ENCODE results near the gene ST8SIA1. TPM values are rescaled to one million over a fixed set of nuclear protein-coding genes. Genes with fewer than 3 reads are reported as not detected.

Gene ST8SIA1
- total RNA-seq, 1 experiment from 2014 or later: not detected

DNA sequence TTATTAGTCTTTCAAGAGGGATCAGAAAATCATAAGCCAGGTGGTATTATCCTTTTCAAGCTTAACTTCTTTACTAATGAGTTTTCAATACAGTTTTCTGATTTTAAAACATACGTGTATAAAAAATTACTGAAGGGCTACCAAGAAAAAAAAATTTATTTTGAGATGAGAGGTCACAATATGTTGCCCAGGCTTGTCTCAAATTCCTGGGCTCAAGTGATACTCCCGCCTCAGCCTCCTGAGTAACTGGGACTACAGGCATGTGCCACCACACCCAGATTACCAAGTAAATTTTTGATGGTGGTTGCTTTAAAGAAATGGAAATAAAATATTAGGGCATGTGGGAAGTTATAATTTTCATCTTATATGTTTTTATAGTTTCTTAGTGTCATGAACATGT lies 26.7 kb downstream of the ST8SIA1 start:
- H4K5ac ChIP-seq (ENCODE audit: insufficient read length, low read depth, low read length): no peak overlapping the region
- no peak overlapping the region for H3K9ac ChIP-seq (ENCODE audit: extremely low read depth, insufficient read length, low read length)
- Mint-ChIP-seq H3K4me3 (no peak overlapping the region), H3K9me3 (peaks cover 8 to 13% of the 10 kb centered on the region in 2 experiments), H3K27ac (no peak overlapping the region), H3K36me3 (ENCODE audit: insufficient read depth in 1 of 3, low read depth in 3 of 3) (peaks cover under 1 to 7% (median 2%) of the 10 kb centered on the region in 3 experiments; a peak in 6 of 7 replicates), H3K27me3 (ENCODE audit: low read depth) (no peaks in the 10 kb centered on the region; the same call in 1 of the 2 replicates), H3K4me1 (peaks cover 2 to 7% of the 10 kb centered on the region in 2 experiments; a peak in 2 of 4 replicates)
- no peak overlapping the region for H3K56ac ChIP-seq (ENCODE audit: insufficient read length, low read depth, low read length)
- no peak overlapping the region for H3K14ac ChIP-seq (ENCODE audit: insufficient read depth, low read length)
- H4K91ac ChIP-seq (ENCODE audit: insufficient read length, low read depth, low read length): no peak overlapping the region
- no peak overlapping the region for H3K27ac ChIP-seq (ENCODE audit: insufficient read length, low read depth, low read length)
- H2AK5ac ChIP-seq (ENCODE audit: insufficient read length, low read length): no peak overlapping the region
- H3K4me2 ChIP-seq (ENCODE audit: insufficient read depth, insufficient read length, low read length): no peak overlapping the region
- no peak overlapping the region for H2BK12ac ChIP-seq (ENCODE audit: insufficient read length, low read depth, low read length)
- H2BK5ac ChIP-seq (ENCODE audit: insufficient read length, low read length): no peak overlapping the region
- no peak for DNase-seq
- H2AFZ ChIP-seq (ENCODE audit: low read length): no peak overlapping the region
- H3K79me1 ChIP-seq (ENCODE audit: insufficient read depth, low read depth, low read length, poor library complexity, severe bottlenecking): no peaks in the 10 kb centered on the region
- TF ChIP-seq, protein P1, sequence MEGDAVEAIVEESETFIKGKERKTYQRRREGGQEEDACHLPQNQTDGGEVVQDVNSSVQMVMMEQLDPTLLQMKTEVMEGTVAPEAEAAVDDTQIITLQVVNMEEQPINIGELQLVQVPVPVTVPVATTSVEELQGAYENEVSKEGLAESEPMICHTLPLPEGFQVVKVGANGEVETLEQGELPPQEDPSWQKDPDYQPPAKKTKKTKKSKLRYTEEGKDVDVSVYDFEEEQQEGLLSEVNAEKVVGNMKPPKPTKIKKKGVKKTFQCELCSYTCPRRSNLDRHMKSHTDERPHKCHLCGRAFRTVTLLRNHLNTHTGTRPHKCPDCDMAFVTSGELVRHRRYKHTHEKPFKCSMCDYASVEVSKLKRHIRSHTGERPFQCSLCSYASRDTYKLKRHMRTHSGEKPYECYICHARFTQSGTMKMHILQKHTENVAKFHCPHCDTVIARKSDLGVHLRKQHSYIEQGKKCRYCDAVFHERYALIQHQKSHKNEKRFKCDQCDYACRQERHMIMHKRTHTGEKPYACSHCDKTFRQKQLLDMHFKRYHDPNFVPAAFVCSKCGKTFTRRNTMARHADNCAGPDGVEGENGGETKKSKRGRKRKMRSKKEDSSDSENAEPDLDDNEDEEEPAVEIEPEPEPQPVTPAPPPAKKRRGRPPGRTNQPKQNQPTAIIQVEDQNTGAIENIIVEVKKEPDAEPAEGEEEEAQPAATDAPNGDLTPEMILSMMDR (conservative IDR thresholded peaks at IDR 0.05): no peak
- no peak overlapping the region for H3K4ac ChIP-seq (ENCODE audit: low read depth, low read length)
- no peak overlapping the region for H2BK20ac ChIP-seq (ENCODE audit: low read depth, low read length, poor library complexity, severe bottlenecking)
- no peaks in the 10 kb centered on the region for H3K9me3 ChIP-seq (ENCODE audit: control insufficient read depth, low read depth, low read length)
- no CpG with 5 or more reads among the region's 2 CpGs for WGBS (ENCODE audit: extremely low coverage, insufficient read length, low lambda C conversion rate)
- no peak overlapping the region for H2BK15ac ChIP-seq (ENCODE audit: low read depth, low read length)
- H3K79me2 ChIP-seq (ENCODE audit: insufficient read depth, low read length): no peaks in the 10 kb centered on the region
- H3K23ac ChIP-seq (ENCODE audit: insufficient read length, low read depth, low read length): no peak overlapping the region
- H3K4me1 ChIP-seq (ENCODE audit: insufficient read depth, low read length): no peaks in the 10 kb centered on the region; the same call in 1 of the 2 replicates
- H3K27me3 ChIP-seq (ENCODE audit: insufficient read depth, low read length): no peaks in the 10 kb centered on the region
- H4K8ac ChIP-seq (replicated peaks; ENCODE audit: insufficient read length, low read depth, low read length): no peak overlapping the region
- no peak overlapping the region for H3K18ac ChIP-seq (ENCODE audit: insufficient read length, low read depth, low read length)
- no peak overlapping the region for H3T11ph ChIP-seq (ENCODE audit: low read length)
- no peaks in the 10 kb centered on the region for H3K23me2 ChIP-seq (ENCODE audit: insufficient read length, low read depth, low read length, poor library complexity, severe bottlenecking)
- no peaks in the 10 kb centered on the region for H4K20me1 ChIP-seq (ENCODE audit: control insufficient read depth, insufficient read depth, insufficient read length)
- H2BK120ac ChIP-seq (ENCODE audit: low read depth, low read length, poor library complexity, severe bottlenecking): no peak overlapping the region
